GM23338 (cell line): ENCODE measurements around the gene SIVA1. TPM values are rescaled to one million over a fixed set of nuclear protein-coding genes. Genes with fewer than 3 reads are reported as not detected.

Experiments
- ATAC-seq: fragments of 200-7000 bp; cut with Tn5 transposase; 3 replicates; pipeline ENCODE4 v1.9.1; 2020
- DNase-seq: peaks from one replicate; pipeline ENCODE4 v3.0.0-alpha.2; 2015; ENCODE audit warnings: low spot score
- H2AFZ ChIP-seq: fragments of 200-600 bp; sonication (generic); 2 replicates; pipeline ENCODE4 v1.8.0; 2016; ENCODE audit warnings: antibody characterized with exemption, mild to moderate bottlenecking, moderate library complexity
- H3F3A ChIP-seq: fragments of 200-600 bp; sonication (generic); replicated peaks from 2 replicates; pipeline ENCODE4 v1.8.0; 2017; ENCODE audit warnings: antibody characterized with exemption, mixed run types, low read depth
- H3K27ac ChIP-seq: fragments of 200-600 bp; sonication (generic); 2 replicates; pipeline ENCODE4 v1.6.1; 2016; ENCODE audit warnings: low read depth
- H3K27me3 ChIP-seq: fragments of 200-600 bp; sonication (generic); 2 replicates; pipeline ENCODE4 v1.8.0; 2016; ENCODE audit warnings: mild to moderate bottlenecking, mixed run types, moderate library complexity; ENCODE audit not compliant: insufficient read depth
- H3K36me3 ChIP-seq: fragments of 200-600 bp; sonication (generic); 2 replicates; pipeline ENCODE4 v1.8.0; 2016; ENCODE audit warnings: mild to moderate bottlenecking; ENCODE audit not compliant: insufficient read depth
- H3K4me1 ChIP-seq: fragments of 200-600 bp; sonication (generic); 2 replicates; pipeline ENCODE4 v1.8.0; 2016; ENCODE audit warnings: mild to moderate bottlenecking, moderate library complexity; ENCODE audit not compliant: insufficient read depth
- H3K4me2 ChIP-seq: fragments of 200-600 bp; sonication (generic); 2 replicates; pipeline ENCODE4 v1.7.1; 2017; ENCODE audit warnings: mixed run types
- H3K4me3 ChIP-seq: fragments of 200-600 bp; sonication (generic); 2 replicates; pipeline ENCODE4 v1.6.1; 2016; ENCODE audit warnings: mixed run types
- H3K79me2 ChIP-seq: fragments of 200-600 bp; sonication (generic); replicated peaks from 2 replicates; pipeline ENCODE4 v1.8.0; 2017; ENCODE audit warnings: mild to moderate bottlenecking; ENCODE audit not compliant: insufficient read depth
- H3K9me2 ChIP-seq: fragments of 200-600 bp; sonication (generic); 2 replicates; pipeline ENCODE4 v1.8.0; 2017; ENCODE audit not compliant: insufficient read depth
- H4K20me1 ChIP-seq: fragments of 200-600 bp; sonication (generic); replicated peaks from 2 replicates; pipeline ENCODE4 v1.8.0; 2017; ENCODE audit warnings: mild to moderate bottlenecking; ENCODE audit not compliant: insufficient read depth
- H3K27ac Mint-ChIP-seq: 2 replicates; pipeline ENCODE4 v1.8.0; 2020; ENCODE audit warnings: inconsistent platforms, mild to moderate bottlenecking, moderate library complexity, mixed read lengths
- H3K27me3 Mint-ChIP-seq: 3 replicates; pipeline ENCODE4 v1.8.0; 2022; ENCODE audit warnings: low read depth, mild to moderate bottlenecking, moderate library complexity, mixed read lengths, inconsistent platforms; ENCODE audit not compliant: insufficient read depth, poor library complexity
- H3K36me3 Mint-ChIP-seq: 3 replicates; pipeline ENCODE4 v1.8.0; 2021; ENCODE audit warnings: low read depth, mild to moderate bottlenecking, inconsistent platforms, moderate library complexity, mixed read lengths
- H3K4me1 Mint-ChIP-seq: 3 replicates; pipeline ENCODE4 v1.8.0; 2020; ENCODE audit warnings: mild to moderate bottlenecking, inconsistent platforms, mixed read lengths
- H3K4me3 Mint-ChIP-seq: 3 replicates; pipeline ENCODE4 v1.8.0; 2021; ENCODE audit warnings: moderate library complexity, mild to moderate bottlenecking, inconsistent platforms, mixed read lengths
- H3K9me3 Mint-ChIP-seq: 3 replicates; pipeline ENCODE4 v1.8.0; 2020; ENCODE audit warnings: moderate library complexity, mild to moderate bottlenecking, inconsistent platforms, mixed read lengths
- ETS1 ChIP-seq: IDR thresholded peaks from 2 replicates; pipeline ENCODE4 v1.6.1; 2016; ENCODE audit warnings: antibody characterized with exemption
- EZH2 ChIP-seq: fragments of 200-600 bp; sonication (generic); IDR thresholded peaks from one replicate; pipeline ENCODE4 v1.8.0; 2017; ENCODE audit warnings: antibody characterized with exemption, mild to moderate bottlenecking, low read depth; ENCODE audit not compliant: unreplicated experiment
- JUNB ChIP-seq: IDR thresholded peaks from one replicate; pipeline ENCODE4 v1.6.1; 2016; ENCODE audit warnings: antibody characterized with exemption; ENCODE audit not compliant: unreplicated experiment
- NANOG ChIP-seq: IDR thresholded peaks from 2 replicates; pipeline ENCODE4 v1.6.1; 2016; ENCODE audit warnings: antibody characterized with exemption, borderline replicate concordance
- STAT1 ChIP-seq: IDR thresholded peaks from one replicate; pipeline ENCODE4 v1.6.1; 2016; ENCODE audit warnings: antibody characterized with exemption; ENCODE audit not compliant: unreplicated experiment
- ZNF331 ChIP-seq: fragments of 250-450 bp; sonication (Bioruptor Pico); IDR thresholded peaks from 2 replicates; pipeline ENCODE4 v1.5.0; 2020; ENCODE audit warnings: low read depth, mild to moderate bottlenecking, moderate library complexity
- ZNF462 ChIP-seq: fragments of 250-450 bp; sonication (Bioruptor Pico); IDR thresholded peaks from 2 replicates; pipeline ENCODE4 v1.5.0; 2020; ENCODE audit warnings: mild to moderate bottlenecking, moderate library complexity
- polyA plus RNA-seq: library from polyadenylated mRNA; unstranded; fragments of >200 nt; fragmentation: Nextera tagmentation; extraction: Ambion mirVana; gene quantifications from 2 replicates; pipeline ENCODE4 v1.2.1, GENCODE V29; 2016
- total RNA-seq: library from RNA; depleted of rRNA; stranded (reverse); fragments of >200 nt; shearing (Covaris generic); gene quantifications from 2 replicates; pipeline ENCODE4 v1.2.3, GENCODE V29; 2014
- TF ChIP-seq, protein P1 (sequence below): IDR thresholded peaks from one replicate; pipeline ENCODE4 v1.6.1; 2018; ENCODE audit warnings: antibody characterized with exemption; ENCODE audit not compliant: unreplicated experiment

SIVA1 gene
- total and polyA plus RNA-seq, 2 experiments from 2014 or later: 215 to 392 TPM

DNA sequence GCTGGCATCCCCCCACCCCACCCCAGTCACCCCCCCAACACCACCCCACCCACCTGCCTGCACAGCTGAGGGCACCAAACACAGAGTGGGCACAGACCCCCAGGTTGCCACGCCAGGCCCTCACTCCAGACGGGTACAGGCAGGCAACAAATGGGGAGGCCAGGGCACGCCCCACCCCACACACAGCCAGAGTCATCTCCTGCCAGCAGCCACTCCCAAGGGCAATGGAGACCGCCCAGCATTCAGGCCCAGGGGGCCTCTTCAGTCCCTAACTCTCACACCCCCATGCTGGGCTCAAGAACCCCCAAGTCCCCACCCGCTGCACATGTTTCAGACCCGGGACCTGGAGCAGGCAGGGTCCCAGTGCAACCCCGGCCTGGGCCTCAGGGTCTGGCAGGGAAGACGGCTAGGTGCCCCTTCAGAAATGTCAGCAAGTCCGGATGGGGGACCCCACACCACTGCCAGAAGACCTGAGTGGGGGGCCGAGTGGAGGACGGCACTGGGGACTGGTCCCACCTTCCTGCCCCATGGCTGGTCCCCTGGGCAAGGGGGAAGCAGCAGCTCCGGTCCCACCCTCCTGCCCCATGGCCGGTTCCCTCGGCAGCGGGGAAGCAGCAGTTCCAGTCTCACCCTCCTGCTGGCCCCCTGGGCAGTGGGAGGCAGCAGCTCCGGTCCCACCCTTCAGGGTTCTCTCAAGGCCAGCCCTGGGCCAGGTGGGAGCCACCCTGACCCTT is 30.7 kb downstream of the SIVA1 start:
- DNase-seq: no peak
- no peaks in the 10 kb centered on the region for H3F3A ChIP-seq
- no peak overlapping the region for H3K4me3 ChIP-seq
- Mint-ChIP-seq H3K4me3 (no peak overlapping the region), H3K4me1 (no peaks in the 10 kb centered on the region), H3K27ac (no peak overlapping the region), H3K36me3 (no peaks in the 10 kb centered on the region), H3K9me3 (no peaks in the 10 kb centered on the region), H3K27me3 (peaks cover 5% of the 10 kb centered on the region)
- no peaks in the 10 kb centered on the region for H3K27me3 ChIP-seq
- no peak overlapping the region for H2AFZ ChIP-seq
- TF ChIP-seq EZH2 (no peak), JUNB (no peak), NANOG (no peak), ZNF462 (CRISPR knock-in tag) (no peak), ETS1 (no peak), STAT1 (no peak), ZNF331 (CRISPR knock-in tag) (no peak)
- TF ChIP-seq, protein P1, sequence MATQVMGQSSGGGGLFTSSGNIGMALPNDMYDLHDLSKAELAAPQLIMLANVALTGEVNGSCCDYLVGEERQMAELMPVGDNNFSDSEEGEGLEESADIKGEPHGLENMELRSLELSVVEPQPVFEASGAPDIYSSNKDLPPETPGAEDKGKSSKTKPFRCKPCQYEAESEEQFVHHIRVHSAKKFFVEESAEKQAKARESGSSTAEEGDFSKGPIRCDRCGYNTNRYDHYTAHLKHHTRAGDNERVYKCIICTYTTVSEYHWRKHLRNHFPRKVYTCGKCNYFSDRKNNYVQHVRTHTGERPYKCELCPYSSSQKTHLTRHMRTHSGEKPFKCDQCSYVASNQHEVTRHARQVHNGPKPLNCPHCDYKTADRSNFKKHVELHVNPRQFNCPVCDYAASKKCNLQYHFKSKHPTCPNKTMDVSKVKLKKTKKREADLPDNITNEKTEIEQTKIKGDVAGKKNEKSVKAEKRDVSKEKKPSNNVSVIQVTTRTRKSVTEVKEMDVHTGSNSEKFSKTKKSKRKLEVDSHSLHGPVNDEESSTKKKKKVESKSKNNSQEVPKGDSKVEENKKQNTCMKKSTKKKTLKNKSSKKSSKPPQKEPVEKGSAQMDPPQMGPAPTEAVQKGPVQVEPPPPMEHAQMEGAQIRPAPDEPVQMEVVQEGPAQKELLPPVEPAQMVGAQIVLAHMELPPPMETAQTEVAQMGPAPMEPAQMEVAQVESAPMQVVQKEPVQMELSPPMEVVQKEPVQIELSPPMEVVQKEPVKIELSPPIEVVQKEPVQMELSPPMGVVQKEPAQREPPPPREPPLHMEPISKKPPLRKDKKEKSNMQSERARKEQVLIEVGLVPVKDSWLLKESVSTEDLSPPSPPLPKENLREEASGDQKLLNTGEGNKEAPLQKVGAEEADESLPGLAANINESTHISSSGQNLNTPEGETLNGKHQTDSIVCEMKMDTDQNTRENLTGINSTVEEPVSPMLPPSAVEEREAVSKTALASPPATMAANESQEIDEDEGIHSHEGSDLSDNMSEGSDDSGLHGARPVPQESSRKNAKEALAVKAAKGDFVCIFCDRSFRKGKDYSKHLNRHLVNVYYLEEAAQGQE: no peak
- H3K4me1 ChIP-seq: no peaks in the 10 kb centered on the region
- H3K27ac ChIP-seq: no peak overlapping the region
- H3K79me2 ChIP-seq: no peaks in the 10 kb centered on the region
- H3K4me2 ChIP-seq: no peak overlapping the region
- H3K9me2 ChIP-seq: no peaks in the 10 kb centered on the region
- no peak for ATAC-seq
- no peaks in the 10 kb centered on the region for H4K20me1 ChIP-seq
- H3K36me3 ChIP-seq: no peaks in the 10 kb centered on the region
